ENCODE data around the gene ALDH3B1.

- TF ChIP-seq CTCF (IDR thresholded peaks at IDR 0.05; ENCODE audit: low read depth, low read length) (no peak), MYC (IDR thresholded peaks at IDR 0.05; ENCODE audit: low read depth, low read length) (no peak)
These were observed 51.4 kb downstream of the ALDH3B1 start for GRCh38 chr11:68061508-68061907.
